Natural killer cell (primary cell): ENCODE results near the gene GUCA2B. TPM values are rescaled to one million over a fixed set of nuclear protein-coding genes. Genes with fewer than 3 reads are reported as not detected.

Experiments used
- ATAC-seq, 3 donors: fragments of 150-1000 bp in 2 of 3; fragments of 200-7000 bp in 1 of 3; cut with Tn5 transposase; 1 replicate in 1 of 3; 2 replicates in 2 of 3; pipeline ENCODE4 v1.10.0; 2021; ENCODE audit warnings: mild to moderate bottlenecking in 2 of 3, moderate library complexity in 2 of 3
- DNase-seq, 2 donors: peaks; one replicate each; pipeline versions ENCODE4 v3.0.0 to v3.0.0-alpha.2; 2013 to 2021; ENCODE audit warnings: mixed read lengths in 1 of 2
- H3K27ac ChIP-seq: one replicate; pipeline ENCODE4 v1.5.1; 2013; ENCODE audit warnings: mild to moderate bottlenecking, low read length
- H3K27me3 ChIP-seq: one replicate; pipeline ENCODE4 v1.6.1; 2013; ENCODE audit warnings: low read length; ENCODE audit not compliant: control insufficient read depth, insufficient read depth
- H3K36me3 ChIP-seq: one replicate; pipeline ENCODE4 v1.6.1; 2013; ENCODE audit warnings: low read length; ENCODE audit not compliant: control insufficient read depth, insufficient read depth
- H3K4me1 ChIP-seq: one replicate; pipeline ENCODE4 v1.6.1; 2013; ENCODE audit warnings: low read length; ENCODE audit not compliant: control insufficient read depth, insufficient read depth
- H3K4me3 ChIP-seq: one replicate; pipeline ENCODE4 v1.5.1; 2013; ENCODE audit warnings: low read length
- H3K9me3 ChIP-seq: one replicate; pipeline ENCODE4 v1.6.1; 2013; ENCODE audit warnings: low read length; ENCODE audit not compliant: control insufficient read depth, insufficient read depth
- H3K27ac Mint-ChIP-seq, 2 donors: one replicate each; pipeline ENCODE4 v1.8.0; 2022; ENCODE audit warnings: mild to moderate bottlenecking in 2 of 2, mixed read lengths in 2 of 2, moderate library complexity in 1 of 2
- H3K27me3 Mint-ChIP-seq, 2 donors: one replicate each; pipeline ENCODE4 v1.8.0; 2022; ENCODE audit warnings: low read depth in 2 of 2, mixed read lengths in 2 of 2
- H3K36me3 Mint-ChIP-seq: one replicate; pipeline ENCODE4 v1.8.0; 2022; ENCODE audit warnings: mixed read lengths
- H3K4me1 Mint-ChIP-seq, 2 donors: one replicate each; pipeline ENCODE4 v1.8.0; 2022; ENCODE audit warnings: mixed read lengths in 2 of 2
- H3K4me3 Mint-ChIP-seq: one replicate; pipeline ENCODE4 v1.8.0; 2022; ENCODE audit warnings: mild to moderate bottlenecking, moderate library complexity, mixed read lengths
- H3K9me3 Mint-ChIP-seq, 2 donors: one replicate each; pipeline ENCODE4 v1.8.0; 2022; ENCODE audit warnings: mixed read lengths in 2 of 2
- CTCF ChIP-seq: fragments of 200-600 bp; IDR thresholded peaks from one replicate; pipeline ENCODE4 v1.8.0; 2022; ENCODE audit warnings: antibody characterized with exemption
- WGBS: methylation state at CpG from one replicate; pipeline ENCODE4 v1.1.7; 2013; ENCODE audit warnings: missing lambda C conversion rate; ENCODE audit not compliant: insufficient coverage; 5-methylcytosine and 5-hydroxymethylcytosine counted together
- intact Hi-C: fragments of 100-400 bp; cut with micrococcal nuclease; formaldehyde crosslinking; loops from one replicate; pipeline ENCODE4 v1.14.2; 2022
- total RNA-seq, 4 donors: library from RNA; stranded (reverse); fragments of 120-200 nt in 1 of 4; gene quantifications; one replicate each; pipeline versions ENCODE4 v1.2.3 to v1.2.4, GENCODE V29; 2013 to 2022

GUCA2B gene
- total RNA-seq, 3 donors from 2014 or later (not counting 1 experiment from before 2014, with no cell fraction given), result not detected

GRCh38 chr1:42183210-42183956 is 30.2 kb downstream of the GUCA2B start:
- no peak overlapping the region for H3K4me3 ChIP-seq
- no peak for ATAC-seq
- H3K27me3 ChIP-seq, result no peaks in the 10 kb centered on the region
- WGBS, result 100% methylated on average over 2 of the region's 7 CpGs
- H3K9me3 Mint-ChIP-seq, result no peaks in the 10 kb centered on the region
- H3K4me3 Mint-ChIP-seq, result no peak overlapping the region
- intact Hi-C loops, result no loop called here
- no peak for TF ChIP-seq CTCF
- H3K36me3 Mint-ChIP-seq, result peaks cover 9% of the 10 kb centered on the region
- H3K4me1 ChIP-seq, result no peaks in the 10 kb centered on the region
- no peaks in the 10 kb centered on the region for H3K27me3 Mint-ChIP-seq
- H3K36me3 ChIP-seq, result peaks cover 31% of the 10 kb centered on the region
- no peaks in the 10 kb centered on the region for H3K9me3 ChIP-seq
- DNase-seq, result no peak
- H3K27ac ChIP-seq, result no peak overlapping the region
- H3K27ac Mint-ChIP-seq, result no peak overlapping the region
- peaks cover 0 to 6% of the 10 kb centered on the region in 2 donors for H3K4me1 Mint-ChIP-seq

- intact Hi-C loops, result no loop called here
- DNase-seq, result no peak
- no peak for ATAC-seq
- Mint-ChIP-seq H3K4me3 (no peak overlapping the region), H3K9me3 (no peaks in the 10 kb centered on the region), H3K27ac (no peak overlapping the region), H3K36me3 (peaks cover 9% of the 10 kb centered on the region), H3K4me1 (peaks cover 0 to 6% of the 10 kb centered on the region in 2 donors), H3K27me3 (no peaks in the 10 kb centered on the region)
- Histone ChIP-seq H3K27ac (no peak overlapping the region), H3K9me3 (no peaks in the 10 kb centered on the region), H3K4me1 (no peaks in the 10 kb centered on the region), H3K4me3 (no peak overlapping the region), H3K27me3 (no peaks in the 10 kb centered on the region), H3K36me3 (peaks cover 36% of the 10 kb centered on the region)
- 95% methylated on average over 5 of the region's 6 CpGs for WGBS
- no peak for TF ChIP-seq CTCF
Measured at GRCh38 chr1:42183957-42184268, 30.7 kb downstream of the GUCA2B start.

GRCh38 chr1:42184616-42185015 is 31.4 kb downstream of the GUCA2B start:
- no peak for DNase-seq
- no peak for ATAC-seq
- no peaks in the 10 kb centered on the region for H3K27me3 Mint-ChIP-seq
- H3K27me3 ChIP-seq, result no peaks in the 10 kb centered on the region
- H3K27ac Mint-ChIP-seq, result no peak overlapping the region
- H3K4me3 Mint-ChIP-seq, result no peak overlapping the region
- H3K36me3 ChIP-seq, result peaks cover 39% of the 10 kb centered on the region
- H3K9me3 ChIP-seq, result no peaks in the 10 kb centered on the region
- H3K36me3 Mint-ChIP-seq, result peaks cover 9% of the 10 kb centered on the region
- intact Hi-C loops, result no loop called here
- H3K9me3 Mint-ChIP-seq, result no peaks in the 10 kb centered on the region
- 90% methylated on average over 3 of the region's 3 CpGs for WGBS
- H3K4me3 ChIP-seq, result no peak overlapping the region
- H3K27ac ChIP-seq, result no peak overlapping the region
- TF ChIP-seq CTCF, result no peak
- H3K4me1 Mint-ChIP-seq, result peaks cover 0 to 6% of the 10 kb centered on the region in 2 donors
- no peaks in the 10 kb centered on the region for H3K4me1 ChIP-seq

GRCh38 chr1:42186152-42186551 is 32.9 kb downstream of the GUCA2B start:
- TF ChIP-seq CTCF, result no peak
- H3K9me3 ChIP-seq, result no peaks in the 10 kb centered on the region
- H3K27ac ChIP-seq, result no peak overlapping the region
- peaks cover 44% of the 10 kb centered on the region for H3K36me3 ChIP-seq
- peaks cover 9% of the 10 kb centered on the region for H3K36me3 Mint-ChIP-seq
- H3K4me3 ChIP-seq, result no peak overlapping the region
- H3K9me3 Mint-ChIP-seq, result no peaks in the 10 kb centered on the region
- H3K27me3 Mint-ChIP-seq, result no peaks in the 10 kb centered on the region
- intact Hi-C loops, result no loop called here
- H3K27me3 ChIP-seq, result no peaks in the 10 kb centered on the region
- H3K4me1 Mint-ChIP-seq, result peaks cover 8 to 10% of the 10 kb centered on the region in 2 donors
- H3K4me1 ChIP-seq, result peaks cover under 1% of the 10 kb centered on the region
- ATAC-seq (no peak), DNase-seq (no peak)
- H3K27ac Mint-ChIP-seq, result no peak overlapping the region
- WGBS, result 95% methylated on average over 3 of the region's 3 CpGs
- no peak overlapping the region for H3K4me3 Mint-ChIP-seq
